ENCODE measurements around the gene AKAP8L.

DNA sequence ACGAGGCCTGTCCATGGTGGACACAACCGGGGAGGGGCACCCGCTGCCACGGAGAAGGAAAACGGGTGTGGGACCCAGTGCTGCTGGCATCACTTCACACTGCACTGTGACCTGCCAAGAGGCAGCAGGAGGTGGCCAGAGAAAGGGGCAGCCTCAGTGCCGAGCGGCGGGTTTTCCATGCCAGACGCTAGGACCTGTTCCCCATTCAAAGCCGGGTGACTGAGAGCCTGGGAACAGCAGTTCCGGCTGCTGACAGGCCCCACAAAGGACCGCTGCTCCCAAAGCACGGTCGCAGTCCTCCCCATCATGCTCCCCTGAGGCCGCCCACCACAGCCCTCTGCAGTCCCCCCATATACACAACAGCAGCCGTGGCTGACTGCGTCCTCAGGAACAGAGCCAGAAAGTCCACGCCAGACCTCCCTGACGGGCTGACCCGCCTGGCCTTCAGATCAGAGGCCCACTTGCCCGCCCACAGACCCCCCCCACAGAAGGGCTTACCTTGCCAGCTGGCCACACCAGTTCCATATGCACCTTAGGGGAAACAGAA, 44.6 kb downstream of the AKAP8L start:
- no peak for TF ChIP-seq EP300 (IDR thresholded peaks at IDR 0.05; ENCODE audit: low read depth)
- TF ChIP-seq, protein P1, sequence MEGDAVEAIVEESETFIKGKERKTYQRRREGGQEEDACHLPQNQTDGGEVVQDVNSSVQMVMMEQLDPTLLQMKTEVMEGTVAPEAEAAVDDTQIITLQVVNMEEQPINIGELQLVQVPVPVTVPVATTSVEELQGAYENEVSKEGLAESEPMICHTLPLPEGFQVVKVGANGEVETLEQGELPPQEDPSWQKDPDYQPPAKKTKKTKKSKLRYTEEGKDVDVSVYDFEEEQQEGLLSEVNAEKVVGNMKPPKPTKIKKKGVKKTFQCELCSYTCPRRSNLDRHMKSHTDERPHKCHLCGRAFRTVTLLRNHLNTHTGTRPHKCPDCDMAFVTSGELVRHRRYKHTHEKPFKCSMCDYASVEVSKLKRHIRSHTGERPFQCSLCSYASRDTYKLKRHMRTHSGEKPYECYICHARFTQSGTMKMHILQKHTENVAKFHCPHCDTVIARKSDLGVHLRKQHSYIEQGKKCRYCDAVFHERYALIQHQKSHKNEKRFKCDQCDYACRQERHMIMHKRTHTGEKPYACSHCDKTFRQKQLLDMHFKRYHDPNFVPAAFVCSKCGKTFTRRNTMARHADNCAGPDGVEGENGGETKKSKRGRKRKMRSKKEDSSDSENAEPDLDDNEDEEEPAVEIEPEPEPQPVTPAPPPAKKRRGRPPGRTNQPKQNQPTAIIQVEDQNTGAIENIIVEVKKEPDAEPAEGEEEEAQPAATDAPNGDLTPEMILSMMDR (IDR thresholded peaks at IDR 0.05), result no peak

Data from transverse colon (tissue), 3 donors.